OCI-LY3 (cell line): ENCODE measurements around the gene RPS3.

Experiments used
- EZH2phosphoT487 ChIP-seq: fragments of 200-600 bp; shearing (Covaris generic); IDR thresholded peaks from 2 replicates; pipeline ENCODE4 v1.6.1; 2018; ENCODE audit warnings: antibody characterized with exemption, mixed run types, low read depth
- TF ChIP-seq, protein P1 (sequence below): fragments of 200-600, 300-600 bp; sonication (generic); IDR thresholded peaks from 2 replicates; pipeline ENCODE4 v1.5.1; 2014; ENCODE audit warnings: antibody characterized with exemption, low read length, low read depth

DNA sequence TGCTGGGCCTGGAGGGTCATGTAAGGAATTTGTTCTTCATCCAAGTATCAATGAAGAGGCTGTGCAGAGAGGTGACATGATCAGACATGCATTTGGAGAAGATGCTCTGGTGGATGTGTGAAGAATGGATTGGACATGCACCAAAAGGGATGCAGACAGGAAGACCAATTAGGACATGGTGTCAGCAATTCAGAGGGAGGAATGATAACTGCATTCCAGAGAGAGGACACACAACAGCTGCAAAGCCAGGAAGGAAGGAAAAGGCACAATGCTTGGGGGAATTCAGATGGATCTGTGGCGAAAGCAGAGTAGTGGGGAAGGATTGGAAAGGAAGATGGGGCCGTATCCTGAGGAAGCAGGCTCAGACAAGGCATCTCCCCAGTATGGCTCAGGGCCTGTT, 42.7 kb upstream of the RPS3 start:
- TF ChIP-seq, protein P1, sequence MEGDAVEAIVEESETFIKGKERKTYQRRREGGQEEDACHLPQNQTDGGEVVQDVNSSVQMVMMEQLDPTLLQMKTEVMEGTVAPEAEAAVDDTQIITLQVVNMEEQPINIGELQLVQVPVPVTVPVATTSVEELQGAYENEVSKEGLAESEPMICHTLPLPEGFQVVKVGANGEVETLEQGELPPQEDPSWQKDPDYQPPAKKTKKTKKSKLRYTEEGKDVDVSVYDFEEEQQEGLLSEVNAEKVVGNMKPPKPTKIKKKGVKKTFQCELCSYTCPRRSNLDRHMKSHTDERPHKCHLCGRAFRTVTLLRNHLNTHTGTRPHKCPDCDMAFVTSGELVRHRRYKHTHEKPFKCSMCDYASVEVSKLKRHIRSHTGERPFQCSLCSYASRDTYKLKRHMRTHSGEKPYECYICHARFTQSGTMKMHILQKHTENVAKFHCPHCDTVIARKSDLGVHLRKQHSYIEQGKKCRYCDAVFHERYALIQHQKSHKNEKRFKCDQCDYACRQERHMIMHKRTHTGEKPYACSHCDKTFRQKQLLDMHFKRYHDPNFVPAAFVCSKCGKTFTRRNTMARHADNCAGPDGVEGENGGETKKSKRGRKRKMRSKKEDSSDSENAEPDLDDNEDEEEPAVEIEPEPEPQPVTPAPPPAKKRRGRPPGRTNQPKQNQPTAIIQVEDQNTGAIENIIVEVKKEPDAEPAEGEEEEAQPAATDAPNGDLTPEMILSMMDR: no peak
- TF ChIP-seq EZH2phosphoT487: no peak
